Measurements from ENCODE around the gene IFRD1. TPM values are rescaled to one million over a fixed set of nuclear protein-coding genes. Genes with fewer than 3 reads are reported as not detected.
A peak's percentile ranks its signal among the peaks of the same experiment; 100 is the strongest.
"Not testable (repeated sequence)": the region's sequence is repeated elsewhere in the genome, so short reads cannot be mapped to it uniquely, and the experiment has no call there.

The IFRD1 gene
- polyA plus RNA-seq, 1 of the 3 experiments (the other 2 are of a cell fraction) = 31.0 TPM

GRCh38 chr7:112515989-112516388 lies 65.7 kb downstream of the IFRD1 start:
- ChIA-PET POLR2A (no interaction called here), CTCF (interaction anchor here (2.0 kb wide), 1 partner anchor 35 kb away, joined by 7 read pairs; no protein-coding TSS in a partner anchor)
- Histone ChIP-seq H3F3A (replicated peaks; ENCODE audit: insufficient read depth) (no peaks in the 10 kb centered on the region), H3K79me2 (ENCODE audit: insufficient read depth) (no peaks in the 10 kb centered on the region), H3K36me3 (replicated peaks in 1 of 2; ENCODE audit: control insufficient read depth in 1 of 2, insufficient read depth in 2 of 2, low read length in 1 of 2) (no peaks in the 10 kb centered on the region), H3K4me2 (no peak overlapping the region), H3K27ac (ENCODE audit: low read depth in 2 of 2, low read length in 1 of 2) (no peak overlapping the region), H3K9me3 (no peaks in the 10 kb centered on the region), H3K4me3 (ENCODE audit: low read depth in 2 of 2, low read length in 1 of 2) (no peak overlapping the region), H3K9ac (no peak overlapping the region), H3K9me2 (no peaks in the 10 kb centered on the region), H3K4me1 (ENCODE audit: control insufficient read depth in 1 of 2, insufficient read depth in 2 of 2, low read depth in 1 of 2, low read length in 1 of 2) (peaks cover 0 to 4% of the 10 kb centered on the region in 2 experiments; a peak in 1 of 4 replicates), H3K27me3 (ENCODE audit: insufficient read depth) (peaks cover 8% of the 10 kb centered on the region; the same call in 1 of the 2 replicates), H4K20me1 (ENCODE audit: insufficient read depth) (no peaks in the 10 kb centered on the region), H2AFZ (ENCODE audit: low read depth) (no peak overlapping the region)
- TF ChIP-seq RAD21 (IDR thresholded peaks at IDR 0.05; ENCODE audit: low read length) = peak; percentile 15; the same call in 1 of the 2 replicates
- TF ChIP-seq POLR2AphosphoS5 (IDR thresholded peaks at IDR 0.05; ENCODE audit: low read depth, low read length) = no peak
- no peak for TF ChIP-seq TCF12 (IDR thresholded peaks at IDR 0.05)
- TF ChIP-seq SMC3 (IDR thresholded peaks at IDR 0.05; ENCODE audit: low read depth, low read length) = no peak
- TF ChIP-seq MXI1 (IDR thresholded peaks at IDR 0.05; ENCODE audit: low read depth, low read length) = no peak
- TF ChIP-seq MEF2A (IDR thresholded peaks at IDR 0.05; ENCODE audit: borderline replicate concordance, low read depth) = no peak
- DNase-seq = no peak
- WGBS (ENCODE audit: low lambda C conversion rate) = 78% methylated on average over 5 of the region's 5 CpGs

GRCh38 chr7:112516418-112516817 lies 66.2 kb downstream of the IFRD1 start:
- CTCF ChIA-PET = interaction anchor here (2.0 kb wide), 1 partner anchor 34 kb away, joined by 7 read pairs; no protein-coding TSS in a partner anchor
- POLR2A ChIA-PET; H3K27ac ChIP-seq (ENCODE audit: low read depth in 2 of 2, low read length in 1 of 2): not testable (repeated sequence)

GRCh38 chr7:112517487-112517886 lies 67.2 kb downstream of the IFRD1 start:
- POLR2A ChIA-PET = no interaction called here
- no peak for TF ChIP-seq TAF1 (IDR thresholded peaks at IDR 0.05; ENCODE audit: borderline replicate concordance, low read depth, low read length)
- no peak for TF ChIP-seq MAX (IDR thresholded peaks at IDR 0.05; ENCODE audit: low read depth)
- TF ChIP-seq USF1 (IDR thresholded peaks at IDR 0.05; ENCODE audit: borderline replicate concordance, low read depth) = no peak
- no peak for TF ChIP-seq RXRA (IDR thresholded peaks at IDR 0.05; ENCODE audit: borderline replicate concordance, low read depth)
- no peak for TF ChIP-seq SIN3A (IDR thresholded peaks at IDR 0.05; ENCODE audit: borderline replicate concordance, low read depth, low read length)
- TF ChIP-seq EP300 (IDR thresholded peaks at IDR 0.05; ENCODE audit: borderline replicate concordance in 1 of 2, low read depth in 1 of 2, low read length in 1 of 2) = no peak
- no peak for TF ChIP-seq RFX5 (IDR thresholded peaks at IDR 0.05; ENCODE audit: low read length)
- TF ChIP-seq CTCF (IDR thresholded peaks at IDR 0.05) = no peak
- TF ChIP-seq USF2 (IDR thresholded peaks at IDR 0.05; ENCODE audit: borderline replicate concordance, low read depth, low read length) = no peak

More at GRCh38 chr7:112516418-112516817, 66.2 kb downstream of the IFRD1 start:
- H2AFZ ChIP-seq (ENCODE audit: low read depth); DNase-seq; H3K9me2 ChIP-seq; H3K27me3 ChIP-seq (ENCODE audit: insufficient read depth); H3K79me2 ChIP-seq (ENCODE audit: insufficient read depth); H3K9ac ChIP-seq; H3K4me2 ChIP-seq; H3K4me1 ChIP-seq (ENCODE audit: control insufficient read depth in 1 of 2, insufficient read depth in 2 of 2, low read depth in 1 of 2, low read length in 1 of 2); H4K20me1 ChIP-seq (ENCODE audit: insufficient read depth); H3K36me3 ChIP-seq (replicated peaks in 1 of 2; ENCODE audit: control insufficient read depth in 1 of 2, insufficient read depth in 2 of 2, low read length in 1 of 2); H3F3A ChIP-seq (replicated peaks; ENCODE audit: insufficient read depth); H3K9me3 ChIP-seq; H3K4me3 ChIP-seq (ENCODE audit: low read depth in 2 of 2, low read length in 1 of 2): not testable (repeated sequence)
- 87% methylated on average over 5 of the region's 5 CpGs for WGBS (ENCODE audit: low lambda C conversion rate)

More at GRCh38 chr7:112517487-112517886, 67.2 kb downstream of the IFRD1 start:
- Histone ChIP-seq H3K79me2 (ENCODE audit: insufficient read depth) (no peaks in the 10 kb centered on the region), H3K9me3 (no peaks in the 10 kb centered on the region), H3K4me2 (no peak overlapping the region), H2AFZ (ENCODE audit: low read depth) (no peak overlapping the region), H4K20me1 (ENCODE audit: insufficient read depth) (no peaks in the 10 kb centered on the region), H3K27ac (ENCODE audit: low read depth in 2 of 2, low read length in 1 of 2) (no peak overlapping the region), H3K4me1 (ENCODE audit: control insufficient read depth in 1 of 2, insufficient read depth in 2 of 2, low read depth in 1 of 2, low read length in 1 of 2) (no peaks in the 10 kb centered on the region), H3K9me2 (no peaks in the 10 kb centered on the region), H3K4me3 (ENCODE audit: low read depth in 2 of 2, low read length in 1 of 2) (no peak overlapping the region), H3K27me3 (ENCODE audit: insufficient read depth) (peaks cover 8% of the 10 kb centered on the region; the same call in 1 of the 2 replicates), H3K36me3 (replicated peaks in 1 of 2; ENCODE audit: control insufficient read depth in 1 of 2, insufficient read depth in 2 of 2, low read length in 1 of 2) (no peaks in the 10 kb centered on the region), H3K9ac (no peak overlapping the region), H3F3A (replicated peaks; ENCODE audit: insufficient read depth) (no peaks in the 10 kb centered on the region)
- WGBS (ENCODE audit: low lambda C conversion rate) = 78% methylated on average over 3 of the region's 3 CpGs
- CTCF ChIA-PET = interaction anchor here (0.6 kb wide), 1 partner anchor 33 kb away, joined by 3 read pairs; no protein-coding TSS in a partner anchor
- DNase-seq = no peak
